ENCODE results near the gene KLHL5. TPM values are rescaled to one million over a fixed set of nuclear protein-coding genes. Genes with fewer than 3 reads are reported as not detected.

The KLHL5 gene
- total RNA-seq, 2 experiments from 2014 or later = 21.6 to 26.2 TPM

GRCh38 chr4:39083164-39083563 is 21.1 kb downstream of the KLHL5 start:
- DNase-seq = no peak
- ATAC-seq = no peak
- Mint-ChIP-seq H3K36me3 (peaks cover 21% of the 10 kb centered on the region), H3K4me1 (peaks cover 12% of the 10 kb centered on the region), H3K27ac (no peak overlapping the region), H3K9me3 (ENCODE audit: low read depth) (no peaks in the 10 kb centered on the region), H3K27me3 (no peaks in the 10 kb centered on the region), H3K4me3 (no peak overlapping the region)
- CTCF ChIA-PET = no interaction called here

GRCh38 chr4:39085891-39086290 is 23.9 kb downstream of the KLHL5 start:
- DNase-seq (no peak), ATAC-seq (no peak)
- Mint-ChIP-seq H3K27ac (no peak overlapping the region), H3K4me3 (no peak overlapping the region), H3K4me1 (peaks cover 16% of the 10 kb centered on the region), H3K36me3 (peaks cover 22% of the 10 kb centered on the region), H3K27me3 (no peaks in the 10 kb centered on the region), H3K9me3 (ENCODE audit: low read depth) (no peaks in the 10 kb centered on the region)
- CTCF ChIA-PET = interaction anchor here (0.8 kb wide), 2 partner anchors 28 to 55 kb away, joined by 3 to 4 read pairs; no protein-coding TSS in a partner anchor

DNA sequence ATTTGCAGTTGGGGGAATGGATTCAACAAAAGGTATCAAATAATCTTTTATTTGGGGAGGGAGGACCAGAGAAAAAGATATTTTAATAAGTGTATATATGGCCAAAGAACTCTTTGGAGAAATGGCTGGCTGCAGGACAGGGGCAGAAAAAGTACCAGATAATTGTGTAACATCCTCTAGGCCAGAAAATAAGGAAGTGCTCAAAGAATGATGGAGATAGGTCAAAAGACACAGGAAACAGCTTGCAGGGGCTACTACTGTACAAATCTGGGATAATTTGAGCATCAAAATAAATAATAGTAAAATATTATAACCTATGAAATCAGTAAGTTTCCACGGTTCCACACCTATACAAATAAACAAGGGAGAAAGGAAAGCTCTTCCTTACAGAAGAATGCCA is 34.8 kb downstream of the KLHL5 start:
- Mint-ChIP-seq H3K9me3 (ENCODE audit: low read depth) (no peaks in the 10 kb centered on the region), H3K27me3 (no peaks in the 10 kb centered on the region), H3K4me3 (no peak overlapping the region), H3K36me3 (peaks cover 13% of the 10 kb centered on the region), H3K27ac (no peak overlapping the region), H3K4me1 (no peaks in the 10 kb centered on the region)
- ATAC-seq = no peak
- no peak for DNase-seq
- CTCF ChIA-PET = no interaction called here

GRCh38 chr4:39097290-39097689 is 35.3 kb downstream of the KLHL5 start:
- no peak for DNase-seq
- Mint-ChIP-seq H3K4me1 (no peaks in the 10 kb centered on the region), H3K27ac (no peak overlapping the region), H3K4me3 (no peak overlapping the region), H3K27me3 (no peaks in the 10 kb centered on the region), H3K9me3 (ENCODE audit: low read depth) (no peaks in the 10 kb centered on the region), H3K36me3 (peaks cover 13% of the 10 kb centered on the region)
- no peak for ATAC-seq
- CTCF ChIA-PET = no interaction called here

DNA sequence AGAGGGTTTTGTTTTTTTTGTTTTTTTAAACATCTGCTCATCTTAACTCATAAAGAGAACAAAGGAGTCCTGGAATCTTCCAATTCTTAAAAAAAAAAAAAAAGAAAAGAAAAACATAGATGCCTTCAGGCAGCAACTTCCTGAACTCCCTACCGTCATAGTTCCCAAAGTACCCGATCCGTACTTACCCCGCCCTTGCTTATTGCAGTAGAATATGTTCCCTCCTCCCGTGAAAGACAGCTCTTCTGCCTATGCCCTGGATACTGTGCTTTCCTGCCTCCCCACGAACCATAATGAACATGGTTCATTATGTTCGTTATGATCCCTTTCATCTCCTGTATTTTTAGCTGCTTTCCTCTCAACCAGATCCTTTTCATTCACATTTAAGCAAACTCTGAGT is 40.3 kb downstream of the KLHL5 start:
- no peaks in the 10 kb centered on the region for H3K9me3 Mint-ChIP-seq (ENCODE audit: low read depth)
- no peaks in the 10 kb centered on the region for H3K27me3 Mint-ChIP-seq
- H3K4me1 Mint-ChIP-seq = no peaks in the 10 kb centered on the region
- peaks cover 24% of the 10 kb centered on the region for H3K36me3 Mint-ChIP-seq
- H3K4me3 Mint-ChIP-seq = no peak overlapping the region
- DNase-seq (no peak), ATAC-seq (no peak)
- H3K27ac Mint-ChIP-seq = no peak overlapping the region
- CTCF ChIA-PET = interaction anchor here (0.8 to 0.9 kb wide), 2 partner anchors 22 to 71 kb away, joined by 3 read pairs; no protein-coding TSS in a partner anchor

- H3K27ac Mint-ChIP-seq = no peak overlapping the region
- H3K36me3 Mint-ChIP-seq = peaks cover 27% of the 10 kb centered on the region
- DNase-seq (no peak), ATAC-seq (no peak)
- H3K27me3 Mint-ChIP-seq = no peaks in the 10 kb centered on the region
- H3K9me3 Mint-ChIP-seq (ENCODE audit: low read depth) = no peaks in the 10 kb centered on the region
- CTCF ChIA-PET = interaction anchor here (0.6 kb wide), 1 partner anchor 970 kb away, joined by 3 read pairs; no protein-coding TSS in a partner anchor
- no peaks in the 10 kb centered on the region for H3K4me1 Mint-ChIP-seq
- H3K4me3 Mint-ChIP-seq = no peak overlapping the region
These were observed 41.3 kb downstream of the KLHL5 start for GRCh38 chr4:39103291-39103690.

DNA sequence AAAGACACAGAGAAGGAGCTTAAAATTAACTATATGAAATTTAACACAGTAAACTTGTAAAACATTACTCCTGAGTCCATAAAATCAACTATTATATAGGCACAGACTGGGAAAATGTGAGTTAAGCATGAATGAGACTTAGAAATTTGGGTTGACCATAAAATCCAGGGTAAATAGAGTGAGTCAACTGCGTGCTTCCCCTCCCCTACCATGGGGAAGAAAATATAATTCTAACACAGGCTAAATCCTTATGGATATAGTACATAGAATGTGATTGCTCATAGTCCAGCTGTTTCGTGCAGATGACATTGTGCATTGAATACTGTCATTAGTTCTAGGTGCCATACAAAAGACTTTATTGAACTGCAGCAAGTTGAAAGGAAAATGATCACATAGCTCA is 42.2 kb downstream of the KLHL5 start:
- CTCF ChIA-PET = interaction anchor here (0.7 kb wide), 1 partner anchor 31 kb away, joined by 3 read pairs; no protein-coding TSS in a partner anchor
- Mint-ChIP-seq H3K36me3 (peaks cover 27% of the 10 kb centered on the region), H3K9me3 (ENCODE audit: low read depth) (no peaks in the 10 kb centered on the region)

GRCh38 chr4:39106011-39106410 is 44.0 kb downstream of the KLHL5 start:
- Mint-ChIP-seq H3K36me3 (peaks cover 24% of the 10 kb centered on the region), H3K9me3 (ENCODE audit: low read depth) (no peaks in the 10 kb centered on the region), H3K4me3 (no peak overlapping the region), H3K27me3 (no peaks in the 10 kb centered on the region), H3K27ac (no peak overlapping the region), H3K4me1 (no peaks in the 10 kb centered on the region)
- CTCF ChIA-PET = no interaction called here
- DNase-seq (no peak), ATAC-seq (no peak)

More for the DNA sequence above, 42.2 kb downstream of the KLHL5 start:
- ATAC-seq = no peak
- Mint-ChIP-seq H3K4me1 (no peaks in the 10 kb centered on the region), H3K4me3 (no peak overlapping the region), H3K27me3 (no peaks in the 10 kb centered on the region), H3K27ac (no peak overlapping the region)
- no peak for DNase-seq

DNA sequence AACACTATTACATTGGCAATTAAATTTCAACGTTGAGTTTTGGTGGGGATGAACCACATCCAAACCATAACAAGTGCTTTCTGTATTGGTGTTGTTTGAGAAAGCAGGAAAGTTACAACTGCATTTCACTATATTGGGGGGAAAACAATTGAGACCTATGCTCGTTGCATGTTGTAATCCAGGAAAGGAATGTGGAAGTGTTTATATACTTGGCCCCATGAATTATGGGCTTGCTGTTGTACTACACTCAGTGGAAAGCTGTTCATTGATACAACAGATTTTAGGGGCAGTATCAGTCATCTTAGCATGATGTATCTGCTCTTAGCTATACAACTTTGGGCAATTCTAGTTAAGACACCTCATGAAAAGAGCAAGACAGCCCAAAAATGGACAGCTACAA is 52.4 kb downstream of the KLHL5 start:
- Mint-ChIP-seq H3K4me3 (no peak overlapping the region), H3K4me1 (peaks cover 22% of the 10 kb centered on the region), H3K27me3 (no peaks in the 10 kb centered on the region), H3K36me3 (peaks cover 50% of the 10 kb centered on the region), H3K9me3 (ENCODE audit: low read depth) (peaks cover 6% of the 10 kb centered on the region), H3K27ac (no peak overlapping the region)
- no peak for DNase-seq
- no peak for ATAC-seq
- CTCF ChIA-PET = interaction anchor here (5.3 kb wide), 1 partner anchor 20 kb away, joined by 24 read pairs; no protein-coding TSS in a partner anchor

DNA sequence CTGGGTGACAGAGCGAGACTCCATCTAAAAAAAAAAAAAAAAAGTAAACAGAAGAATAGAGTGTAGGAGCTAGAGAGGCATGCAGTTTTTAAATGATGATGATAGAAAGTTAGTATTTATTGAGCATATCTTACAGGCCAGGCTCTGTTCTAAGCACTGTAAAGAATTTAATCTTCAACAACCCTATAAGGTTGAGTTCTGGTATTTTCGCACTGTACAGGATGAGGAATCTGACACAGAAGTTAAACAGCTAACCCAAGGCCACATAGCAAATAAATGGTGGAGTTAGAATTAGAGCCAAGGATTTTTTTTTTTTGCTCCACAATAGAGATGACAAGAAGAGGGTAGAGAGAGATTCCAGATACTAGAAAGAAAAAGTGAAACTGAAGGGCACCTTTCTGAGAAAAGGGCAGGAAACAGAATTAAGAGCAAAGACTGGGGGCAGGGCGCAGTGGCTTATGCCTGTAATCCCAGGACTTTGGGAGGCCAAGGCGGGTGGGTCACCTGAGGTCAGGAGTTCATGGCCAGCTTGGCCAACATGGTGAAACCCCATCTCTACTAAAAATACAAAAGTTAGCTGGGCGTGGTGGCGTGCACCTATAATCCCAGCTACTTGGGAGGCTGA is 56.1 kb downstream of the KLHL5 start:
- peaks cover 22% of the 10 kb centered on the region for H3K4me1 Mint-ChIP-seq
- DNase-seq (peak; percentile 66), ATAC-seq (peak; percentile 92)
- no peak overlapping the region for H3K4me3 Mint-ChIP-seq
- peaks cover 63% of the 10 kb centered on the region for H3K36me3 Mint-ChIP-seq
- H3K9me3 Mint-ChIP-seq (ENCODE audit: low read depth) = peaks cover 6% of the 10 kb centered on the region
- CTCF ChIA-PET = interaction anchor here (5.3 kb wide), 1 partner anchor 16 kb away, joined by 24 read pairs; no protein-coding TSS in a partner anchor
- H3K27ac Mint-ChIP-seq = peak overlapping the region; percentile 90
- no peaks in the 10 kb centered on the region for H3K27me3 Mint-ChIP-seq

GRCh38 chr4:39120418-39120817 is 58.4 kb downstream of the KLHL5 start:
- peaks cover 6% of the 10 kb centered on the region for H3K9me3 Mint-ChIP-seq (ENCODE audit: low read depth)
- no peak overlapping the region for H3K4me3 Mint-ChIP-seq
- H3K36me3 Mint-ChIP-seq = peaks cover 52% of the 10 kb centered on the region
- ATAC-seq = no peak
- CTCF ChIA-PET = interaction anchor here (1.0 kb wide), 1 partner anchor 15 kb away, joined by 4 read pairs; no protein-coding TSS in a partner anchor
- peaks cover 22% of the 10 kb centered on the region for H3K4me1 Mint-ChIP-seq
- DNase-seq = no peak
- H3K27me3 Mint-ChIP-seq = no peaks in the 10 kb centered on the region
- H3K27ac Mint-ChIP-seq = peak overlapping the region; percentile 12

DNA sequence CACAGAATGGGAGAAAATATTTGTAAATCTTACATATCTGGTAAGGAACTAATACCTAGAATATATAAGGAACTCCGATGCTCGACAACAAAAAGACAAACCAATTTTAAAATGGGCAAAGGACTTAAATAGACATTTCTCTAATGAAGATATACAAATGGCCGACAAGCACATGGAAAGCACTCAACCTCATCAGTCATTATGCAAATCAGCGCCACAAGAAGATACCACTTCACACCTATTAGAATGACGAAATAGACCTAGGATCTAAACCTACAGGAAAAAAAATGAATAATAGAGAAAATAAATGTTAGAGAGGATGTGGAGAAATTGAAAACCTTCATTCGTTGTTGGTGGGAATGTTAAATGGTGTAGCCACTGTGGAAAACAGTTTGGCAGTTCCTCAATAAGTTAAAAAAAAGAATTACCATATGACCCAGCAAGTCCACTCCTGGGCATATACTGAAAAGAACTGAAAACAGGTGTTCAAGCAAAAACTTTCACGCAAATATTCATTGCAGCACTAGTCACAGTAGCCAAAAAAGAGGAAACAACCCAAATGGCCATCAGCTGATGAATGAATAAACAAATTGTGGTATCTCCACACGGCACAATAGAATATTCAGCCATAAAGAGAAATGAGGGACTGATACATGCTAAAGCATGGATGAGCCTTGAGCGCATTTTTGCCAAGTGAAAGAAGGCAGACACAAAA is 63.0 kb downstream of the KLHL5 start:
- DNase-seq (no peak), ATAC-seq (no peak)
- Mint-ChIP-seq H3K36me3 (peaks cover 18% of the 10 kb centered on the region), H3K27me3 (no peaks in the 10 kb centered on the region), H3K27ac (no peak overlapping the region), H3K9me3 (ENCODE audit: low read depth) (no peaks in the 10 kb centered on the region), H3K4me3 (no peak overlapping the region), H3K4me1 (no peaks in the 10 kb centered on the region)
- CTCF ChIA-PET = interaction anchor here (1.0 to 1.8 kb wide), 3 partner anchors 10 to 23 kb away, joined by 3 to 6 read pairs (median 3); no protein-coding TSS in a partner anchor

GRCh38 chr4:39125600-39125985 is 63.6 kb downstream of the KLHL5 start:
- Mint-ChIP-seq H3K27ac (no peak overlapping the region), H3K4me3 (no peak overlapping the region), H3K27me3 (no peaks in the 10 kb centered on the region), H3K4me1 (no peaks in the 10 kb centered on the region), H3K9me3 (ENCODE audit: low read depth) (no peaks in the 10 kb centered on the region), H3K36me3 (peaks cover 13% of the 10 kb centered on the region)
- ATAC-seq (no peak), DNase-seq (no peak)
- CTCF ChIA-PET = interaction anchor here (1.8 kb wide), 1 partner anchor 9 kb away, joined by 6 read pairs; no protein-coding TSS in a partner anchor
